ENCODE data around the gene ANTKMT.
"Not testable (repeated sequence)": the region's sequence is repeated elsewhere in the genome, so short reads cannot be mapped to it uniquely, and the experiment has no call there.

The ANTKMT gene

GRCh38 chr16:746637-747036 lies 25.7 kb downstream of the ANTKMT start:
- H3K4me1 ChIP-seq (ENCODE audit: control insufficient read depth in 1 of 2, insufficient read depth in 2 of 2, low read length in 2 of 2): no peaks in the 10 kb centered on the region
- H3K9me3 ChIP-seq (ENCODE audit: control insufficient read depth in 1 of 2, low read length in 2 of 2): no peaks in the 10 kb centered on the region
- peaks cover 5% of the 10 kb centered on the region for H3K27me3 ChIP-seq (ENCODE audit: low read depth, low read length)
- no peaks in the 10 kb centered on the region for H3K36me3 ChIP-seq (ENCODE audit: control insufficient read depth in 1 of 2, insufficient read depth in 2 of 2, low read length in 2 of 2)
- no peak overlapping the region for H3K27ac ChIP-seq (ENCODE audit: low read length)
- H3K4me3 ChIP-seq (ENCODE audit: low read depth in 1 of 2, low read length in 2 of 2): no peak overlapping the region

- Histone ChIP-seq H3K4me1 (ENCODE audit: control insufficient read depth in 1 of 2, insufficient read depth in 2 of 2, low read length in 2 of 2) (no peaks in the 10 kb centered on the region), H3K9me3 (ENCODE audit: control insufficient read depth in 1 of 2, low read length in 2 of 2) (no peaks in the 10 kb centered on the region), H3K27ac (ENCODE audit: low read length) (no peak overlapping the region), H3K27me3 (ENCODE audit: low read depth, low read length) (peaks cover 5% of the 10 kb centered on the region), H3K4me3 (ENCODE audit: low read depth in 1 of 2, low read length in 2 of 2) (no peak overlapping the region), H3K36me3 (ENCODE audit: control insufficient read depth in 1 of 2, insufficient read depth in 2 of 2, low read length in 2 of 2) (no peaks in the 10 kb centered on the region)
Measured at GRCh38 chr16:747978-748746, 27.2 kb downstream of the ANTKMT start.

- Histone ChIP-seq H3K36me3 (ENCODE audit: control insufficient read depth in 1 of 2, insufficient read depth in 2 of 2, low read length in 2 of 2) (no peaks in the 10 kb centered on the region), H3K27me3 (ENCODE audit: low read depth, low read length) (peaks cover 5% of the 10 kb centered on the region), H3K27ac (ENCODE audit: low read length) (no peak overlapping the region)
Measured at GRCh38 chr16:749010-749409, 28.1 kb downstream of the ANTKMT start.

GRCh38 chr16:750485-750884 lies 29.5 kb downstream of the ANTKMT start:
- Histone ChIP-seq H3K4me3 (ENCODE audit: low read depth in 1 of 2, low read length in 2 of 2) (no peak overlapping the region), H3K27ac (ENCODE audit: low read length) (no peak overlapping the region), H3K9me3 (ENCODE audit: control insufficient read depth in 1 of 2, low read length in 2 of 2) (no peaks in the 10 kb centered on the region), H3K4me1 (ENCODE audit: control insufficient read depth in 1 of 2, insufficient read depth in 2 of 2, low read length in 2 of 2) (no peaks in the 10 kb centered on the region), H3K36me3 (ENCODE audit: control insufficient read depth in 1 of 2, insufficient read depth in 2 of 2, low read length in 2 of 2) (no peaks in the 10 kb centered on the region), H3K27me3 (ENCODE audit: low read depth, low read length) (peaks cover 5% of the 10 kb centered on the region)

More at GRCh38 chr16:749010-749409, 28.1 kb downstream of the ANTKMT start:
- H3K9me3 ChIP-seq (ENCODE audit: control insufficient read depth in 1 of 2, low read length in 2 of 2): no peaks in the 10 kb centered on the region
- H3K4me3 ChIP-seq (ENCODE audit: low read depth in 1 of 2, low read length in 2 of 2): no peak overlapping the region
- no peaks in the 10 kb centered on the region for H3K4me1 ChIP-seq (ENCODE audit: control insufficient read depth in 1 of 2, insufficient read depth in 2 of 2, low read length in 2 of 2)

- H3K27ac ChIP-seq (ENCODE audit: low read length): no peak overlapping the region
- no peaks in the 10 kb centered on the region for H3K4me1 ChIP-seq (ENCODE audit: control insufficient read depth in 1 of 2, insufficient read depth in 2 of 2, low read length in 2 of 2)
- H3K9me3 ChIP-seq (ENCODE audit: control insufficient read depth in 1 of 2, low read length in 2 of 2): no peaks in the 10 kb centered on the region
- H3K4me3 ChIP-seq (ENCODE audit: low read depth in 1 of 2, low read length in 2 of 2): no peak overlapping the region
- peaks cover 5% of the 10 kb centered on the region for H3K27me3 ChIP-seq (ENCODE audit: low read depth, low read length)
- H3K36me3 ChIP-seq (ENCODE audit: control insufficient read depth in 1 of 2, insufficient read depth in 2 of 2, low read length in 2 of 2): no peaks in the 10 kb centered on the region
Measured at GRCh38 chr16:751152-752006, 30.4 kb downstream of the ANTKMT start.

GRCh38 chr16:752007-752312 lies 31.0 kb downstream of the ANTKMT start:
- H3K4me3 ChIP-seq (ENCODE audit: low read depth in 1 of 2, low read length in 2 of 2): no peak overlapping the region
- peaks cover 5% of the 10 kb centered on the region for H3K27me3 ChIP-seq (ENCODE audit: low read depth, low read length)
- H3K36me3 ChIP-seq (ENCODE audit: control insufficient read depth in 1 of 2, insufficient read depth in 2 of 2, low read length in 2 of 2): no peaks in the 10 kb centered on the region
- H3K27ac ChIP-seq (ENCODE audit: low read length): no peak overlapping the region
- no peaks in the 10 kb centered on the region for H3K4me1 ChIP-seq (ENCODE audit: control insufficient read depth in 1 of 2, insufficient read depth in 2 of 2, low read length in 2 of 2)
- peaks cover 0 to 2% of the 10 kb centered on the region in 2 donors for H3K9me3 ChIP-seq (ENCODE audit: control insufficient read depth in 1 of 2, low read length in 2 of 2)

GRCh38 chr16:754121-754607 lies 33.2 kb downstream of the ANTKMT start:
- not testable (repeated sequence) for H3K36me3 ChIP-seq (ENCODE audit: control insufficient read depth in 1 of 2, insufficient read depth in 2 of 2, low read length in 2 of 2); H3K27me3 ChIP-seq (ENCODE audit: low read depth, low read length); H3K4me3 ChIP-seq (ENCODE audit: low read depth in 1 of 2, low read length in 2 of 2); H3K27ac ChIP-seq (ENCODE audit: low read length); H3K4me1 ChIP-seq (ENCODE audit: control insufficient read depth in 1 of 2, insufficient read depth in 2 of 2, low read length in 2 of 2); H3K9me3 ChIP-seq (ENCODE audit: control insufficient read depth in 1 of 2, low read length in 2 of 2)

GRCh38 chr16:754656-755055 lies 33.7 kb downstream of the ANTKMT start:
- no peak overlapping the region for H3K4me3 ChIP-seq (ENCODE audit: low read depth in 1 of 2, low read length in 2 of 2)
- H3K4me1 ChIP-seq (ENCODE audit: control insufficient read depth in 1 of 2, insufficient read depth in 2 of 2, low read length in 2 of 2): no peaks in the 10 kb centered on the region
- H3K27ac ChIP-seq (ENCODE audit: low read length): no peak overlapping the region
- no peaks in the 10 kb centered on the region for H3K36me3 ChIP-seq (ENCODE audit: control insufficient read depth in 1 of 2, insufficient read depth in 2 of 2, low read length in 2 of 2)
- peaks cover 0 to 2% of the 10 kb centered on the region in 2 donors for H3K9me3 ChIP-seq (ENCODE audit: control insufficient read depth in 1 of 2, low read length in 2 of 2)
- peaks cover 5% of the 10 kb centered on the region for H3K27me3 ChIP-seq (ENCODE audit: low read depth, low read length)

- Histone ChIP-seq H3K27me3 (ENCODE audit: low read depth, low read length) (peaks cover 2% of the 10 kb centered on the region), H3K36me3 (ENCODE audit: control insufficient read depth in 1 of 2, insufficient read depth in 2 of 2, low read length in 2 of 2) (no peaks in the 10 kb centered on the region), H3K4me1 (ENCODE audit: control insufficient read depth in 1 of 2, insufficient read depth in 2 of 2, low read length in 2 of 2) (no peaks in the 10 kb centered on the region), H3K9me3 (ENCODE audit: control insufficient read depth in 1 of 2, low read length in 2 of 2) (peaks cover 0 to 2% of the 10 kb centered on the region in 2 donors), H3K4me3 (ENCODE audit: low read depth in 1 of 2, low read length in 2 of 2) (no peak overlapping the region), H3K27ac (ENCODE audit: low read length) (no peak overlapping the region)
Measured at GRCh38 chr16:756428-756827, 35.5 kb downstream of the ANTKMT start.

GRCh38 chr16:759110-759910 lies 38.4 kb downstream of the ANTKMT start:
- no peaks in the 10 kb centered on the region for H3K27me3 ChIP-seq (ENCODE audit: low read depth, low read length)
- no peaks in the 10 kb centered on the region for H3K36me3 ChIP-seq (ENCODE audit: control insufficient read depth in 1 of 2, insufficient read depth in 2 of 2, low read length in 2 of 2)
- H3K9me3 ChIP-seq (ENCODE audit: control insufficient read depth in 1 of 2, low read length in 2 of 2): peaks cover 0 to 2% of the 10 kb centered on the region in 2 donors
- H3K27ac ChIP-seq (ENCODE audit: low read length): no peak overlapping the region
- H3K4me3 ChIP-seq (ENCODE audit: low read depth in 1 of 2, low read length in 2 of 2): no peak overlapping the region
- H3K4me1 ChIP-seq (ENCODE audit: control insufficient read depth in 1 of 2, insufficient read depth in 2 of 2, low read length in 2 of 2): no peaks in the 10 kb centered on the region

GRCh38 chr16:760065-760464 lies 39.1 kb downstream of the ANTKMT start:
- Histone ChIP-seq H3K36me3 (ENCODE audit: control insufficient read depth in 1 of 2, insufficient read depth in 2 of 2, low read length in 2 of 2) (no peaks in the 10 kb centered on the region), H3K27me3 (ENCODE audit: low read depth, low read length) (no peaks in the 10 kb centered on the region), H3K4me1 (ENCODE audit: control insufficient read depth in 1 of 2, insufficient read depth in 2 of 2, low read length in 2 of 2) (no peaks in the 10 kb centered on the region), H3K4me3 (ENCODE audit: low read depth in 1 of 2, low read length in 2 of 2) (no peak overlapping the region), H3K9me3 (ENCODE audit: control insufficient read depth in 1 of 2, low read length in 2 of 2) (peaks cover 0 to 2% of the 10 kb centered on the region in 2 donors), H3K27ac (ENCODE audit: low read length) (no peak overlapping the region)

All from muscle layer of duodenum (tissue), 2 donors.